Uterus (tissue), 2 donors: ENCODE results near the gene SV2B.

Experiments
- CTCF ChIP-seq, 4 experiments: fragments of 200-600 bp in 2 of 4; fragments of 450-650 bp in 2 of 4; sonication (generic) in 2 of 4; IDR thresholded peaks; one replicate each; pipeline ENCODE4 v1.5.1; 2016 to 2019; ENCODE audit warnings: antibody characterized with exemption in 4 of 4, mild to moderate bottlenecking in 2 of 4, moderate library complexity in 1 of 4
- POLR2A ChIP-seq, 2 donors: fragments of 450-650 bp; IDR thresholded peaks; one replicate each; pipeline ENCODE4 v1.6.1; 2016; ENCODE audit warnings: antibody characterized with exemption in 2 of 2, mild to moderate bottlenecking in 1 of 2, moderate library complexity in 1 of 2

- no peak for TF ChIP-seq CTCF (IDR thresholded peaks at IDR 0.05)
- TF ChIP-seq POLR2A (IDR thresholded peaks at IDR 0.05): no peak
Observed at GRCh38 chr15:91278951-91279350, 178.9 kb downstream of the SV2B start.
